GM12865 (cell line): ENCODE measurements around the gene PRRC2B.

Experiments
- DNase-seq: peaks from one replicate; pipeline ENCODE4 v3.0.0; 2010; ENCODE audit warnings: low read depth
- H3K4me3 ChIP-seq: 2 replicates; pipeline ENCODE4 v1.5.1; 2011; ENCODE audit warnings: mild to moderate bottlenecking, low read depth, low read length, control low read depth
- TF ChIP-seq, protein P1 (sequence below): IDR thresholded peaks from 2 replicates; pipeline ENCODE4 v1.5.1; 2011; ENCODE audit warnings: low read length, control low read depth, low read depth, inconsistent platforms; ENCODE audit not compliant: insufficient read depth; ENCODE audit errors: missing control alignments

The PRRC2B gene

DNA sequence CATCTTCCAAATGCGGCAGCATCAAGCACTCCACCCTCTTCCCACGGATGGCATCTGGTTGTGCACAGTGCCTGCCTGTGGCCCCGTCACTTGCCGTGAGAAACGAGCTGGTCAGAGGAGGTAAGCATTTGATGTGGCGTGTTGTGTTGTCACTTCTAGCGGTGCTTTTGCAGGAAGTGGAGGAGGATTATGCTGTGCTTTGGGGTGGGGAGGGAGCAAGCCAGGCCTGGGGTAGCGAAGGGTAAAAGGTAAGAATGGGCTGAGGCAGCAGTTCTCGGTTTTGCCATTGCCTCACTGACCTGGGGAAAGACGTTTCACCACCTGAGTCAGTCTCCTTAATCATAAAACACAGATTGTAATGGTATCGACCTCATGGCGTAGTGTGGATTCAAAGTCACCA is 106.5 kb downstream of the PRRC2B start:
- TF ChIP-seq, protein P1, sequence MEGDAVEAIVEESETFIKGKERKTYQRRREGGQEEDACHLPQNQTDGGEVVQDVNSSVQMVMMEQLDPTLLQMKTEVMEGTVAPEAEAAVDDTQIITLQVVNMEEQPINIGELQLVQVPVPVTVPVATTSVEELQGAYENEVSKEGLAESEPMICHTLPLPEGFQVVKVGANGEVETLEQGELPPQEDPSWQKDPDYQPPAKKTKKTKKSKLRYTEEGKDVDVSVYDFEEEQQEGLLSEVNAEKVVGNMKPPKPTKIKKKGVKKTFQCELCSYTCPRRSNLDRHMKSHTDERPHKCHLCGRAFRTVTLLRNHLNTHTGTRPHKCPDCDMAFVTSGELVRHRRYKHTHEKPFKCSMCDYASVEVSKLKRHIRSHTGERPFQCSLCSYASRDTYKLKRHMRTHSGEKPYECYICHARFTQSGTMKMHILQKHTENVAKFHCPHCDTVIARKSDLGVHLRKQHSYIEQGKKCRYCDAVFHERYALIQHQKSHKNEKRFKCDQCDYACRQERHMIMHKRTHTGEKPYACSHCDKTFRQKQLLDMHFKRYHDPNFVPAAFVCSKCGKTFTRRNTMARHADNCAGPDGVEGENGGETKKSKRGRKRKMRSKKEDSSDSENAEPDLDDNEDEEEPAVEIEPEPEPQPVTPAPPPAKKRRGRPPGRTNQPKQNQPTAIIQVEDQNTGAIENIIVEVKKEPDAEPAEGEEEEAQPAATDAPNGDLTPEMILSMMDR = no peak
- no peak for DNase-seq
- H3K4me3 ChIP-seq = no peak overlapping the region

DNA sequence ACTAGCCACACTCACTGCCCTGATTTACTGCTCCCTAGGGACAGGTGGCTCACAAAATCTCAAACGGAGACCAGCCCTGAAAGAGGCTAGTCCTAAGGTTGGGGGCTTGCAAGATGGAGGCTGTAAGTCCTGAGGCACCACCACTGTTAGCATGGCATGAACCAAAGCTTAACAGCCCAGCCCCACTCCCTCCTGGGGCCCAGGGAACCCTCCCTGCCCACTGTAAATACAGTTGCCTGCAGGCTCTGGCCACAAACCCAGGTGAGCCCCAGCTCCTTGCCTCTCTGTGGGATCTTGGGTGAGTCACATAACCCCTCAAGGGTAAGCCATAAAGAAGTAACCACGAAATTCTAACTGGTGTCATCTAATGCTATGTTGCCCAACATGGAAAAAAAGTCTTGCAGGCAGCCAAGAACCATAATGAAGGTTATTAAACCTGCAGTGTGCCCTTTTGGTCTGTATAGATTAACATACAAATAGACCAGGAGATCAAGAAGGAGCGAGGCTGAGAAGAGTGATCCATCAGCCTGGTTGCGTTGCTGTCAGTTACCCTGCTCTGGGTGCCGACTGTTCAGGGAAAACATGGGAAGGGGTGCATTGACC is 107.2 kb downstream of the PRRC2B start:
- no peak for DNase-seq
- TF ChIP-seq, protein P1 = no peak
- H3K4me3 ChIP-seq = no peak overlapping the region

DNA sequence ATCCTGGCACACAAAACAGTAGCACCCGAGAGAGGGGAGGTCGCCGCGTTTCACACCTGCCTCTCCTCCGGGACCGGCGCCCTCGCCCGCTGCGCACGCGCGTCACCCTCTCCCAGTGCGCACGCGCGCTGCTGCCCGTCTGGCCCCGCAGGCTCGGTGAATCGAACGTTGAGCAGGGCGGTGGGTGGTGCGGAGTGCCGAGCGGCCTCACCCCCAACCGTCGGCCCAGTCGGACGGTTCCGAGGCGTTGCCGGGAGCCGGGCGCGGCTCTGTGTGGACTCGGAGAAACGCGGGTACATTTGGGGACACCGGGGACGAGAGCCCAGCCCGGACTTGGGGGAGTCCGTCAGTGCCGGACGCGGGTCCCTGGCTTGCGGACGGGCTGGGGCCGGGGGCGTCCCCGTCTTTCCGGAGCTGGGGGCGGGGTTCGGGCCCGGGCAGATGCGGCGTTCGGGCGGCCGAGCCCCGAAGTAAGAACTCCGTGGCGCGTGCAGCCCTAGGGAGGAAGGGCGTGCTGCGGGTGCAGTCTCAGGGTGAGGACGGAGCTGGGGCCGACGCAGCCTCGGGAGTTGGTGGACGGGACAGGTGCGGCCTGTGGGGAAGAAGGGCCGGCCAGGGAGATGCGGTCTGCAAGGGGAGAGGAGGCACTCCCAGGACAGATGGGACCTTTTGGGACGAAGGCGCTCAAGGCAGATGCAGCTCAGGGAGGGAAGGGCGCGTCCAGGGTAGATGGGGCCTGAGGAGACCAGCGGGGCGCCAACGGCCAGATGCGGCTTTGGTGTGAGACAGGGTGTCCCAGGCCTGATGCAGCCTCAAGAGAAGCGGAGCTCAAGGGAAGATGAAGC is 109.1 kb downstream of the PRRC2B start, which contains the start of gene POMT1:
POMT1 (plus strand) TSS at position 138 of the 845 bp plus-strand sequence. CDS start 1,301 bp downstream, outside the sequence.
- H3K4me3 ChIP-seq = peak within 1 kb of the TSS; percentile 68
- TF ChIP-seq, protein P1 = no peak
- DNase-seq = peak; percentile 92

DNA sequence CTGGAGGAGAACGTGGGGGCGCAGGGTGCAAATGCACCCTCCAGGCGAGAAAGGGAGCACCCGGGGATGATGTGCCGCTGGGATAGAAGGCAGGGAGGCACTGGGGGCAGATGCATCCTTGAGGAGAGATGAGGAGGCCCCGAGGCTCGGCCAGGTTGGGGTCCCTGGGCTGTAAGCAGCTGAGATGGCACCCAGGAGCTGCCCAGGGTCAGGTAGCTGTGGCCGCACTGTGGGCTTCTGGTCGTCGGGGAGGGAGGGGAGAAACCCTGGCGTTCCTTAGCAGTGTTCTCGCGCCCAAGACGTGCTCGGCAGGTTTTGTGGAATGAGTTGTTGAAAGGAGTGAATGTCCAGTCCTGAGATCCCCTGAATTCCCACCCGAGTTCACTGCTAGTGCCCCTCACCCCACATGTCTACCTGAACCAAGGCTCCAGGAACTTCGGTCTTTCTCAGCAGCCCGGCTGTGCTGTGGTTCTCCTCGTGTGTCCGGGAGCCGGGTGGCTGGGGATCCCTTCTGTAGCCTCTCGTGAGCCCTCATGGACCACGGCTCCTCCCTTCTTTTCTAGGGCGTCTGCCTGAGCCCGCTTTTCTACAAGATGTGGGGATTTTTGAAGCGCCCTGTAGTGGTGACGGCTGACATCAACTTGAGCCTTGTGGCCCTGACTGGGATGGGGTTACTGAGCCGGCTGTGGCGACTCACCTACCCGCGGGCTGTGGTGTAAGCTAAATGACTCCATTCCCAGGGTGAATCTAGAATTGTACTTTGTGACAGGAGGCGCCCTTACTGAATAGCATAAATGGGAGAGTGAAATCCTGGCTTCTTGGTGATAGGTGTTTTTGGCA is 110.0 kb downstream of the PRRC2B start:
- peak; percentile 28 for DNase-seq
- TF ChIP-seq, protein P1 = no peak

DNA sequence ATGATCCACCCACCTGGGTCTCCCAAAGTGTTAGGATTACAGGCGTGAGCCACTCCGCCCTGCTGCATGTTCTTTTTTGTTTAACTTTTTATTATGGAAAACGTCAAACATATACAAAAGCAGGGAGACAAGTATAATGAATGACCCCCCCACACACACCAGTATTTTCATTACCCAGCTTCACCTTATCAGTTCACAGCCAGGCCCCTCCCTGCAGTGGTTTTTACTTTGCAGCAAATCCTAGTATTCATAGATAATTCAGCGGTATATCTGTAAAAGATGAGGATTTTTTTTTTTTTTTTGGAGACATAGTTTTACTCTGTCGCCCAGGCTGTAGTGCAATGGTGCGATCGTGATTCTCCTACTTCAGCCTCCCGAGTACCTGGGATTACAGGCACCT is 111.1 kb downstream of the PRRC2B start:
- no peak for DNase-seq
- TF ChIP-seq, protein P1 = no peak
- H3K4me3 ChIP-seq = no peak overlapping the region

More for the DNA sequence above, 110.0 kb downstream of the PRRC2B start:
- H3K4me3 ChIP-seq = peak overlapping the region; percentile 68

DNA sequence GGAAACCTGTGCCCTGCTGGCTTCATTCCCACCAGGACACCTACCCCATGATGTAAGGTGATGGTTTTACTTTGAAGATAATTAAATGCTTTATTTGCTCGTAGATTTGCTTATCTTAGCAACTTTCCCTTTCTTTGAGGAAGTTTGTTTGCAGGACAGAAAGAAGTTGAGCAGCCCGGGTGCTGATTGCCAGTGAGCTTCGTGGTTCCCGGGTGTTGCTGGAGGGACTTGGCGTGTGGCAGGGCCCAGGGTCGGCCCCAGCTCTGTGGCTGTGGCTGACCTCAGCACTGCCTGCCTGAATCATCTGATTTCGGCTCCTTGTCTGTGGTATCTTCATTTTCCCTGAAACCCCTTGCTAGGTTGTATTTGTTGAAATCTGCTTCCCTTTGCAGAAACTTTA is 117.5 kb downstream of the PRRC2B start:
- DNase-seq = no peak
- TF ChIP-seq, protein P1 = no peak
- no peak overlapping the region for H3K4me3 ChIP-seq
